ENCODE results near the gene LGALS3BP. TPM values are rescaled to one million over a fixed set of nuclear protein-coding genes. Genes with fewer than 3 reads are reported as not detected.

Gene LGALS3BP
- total RNA-seq, 1 donor from 2014 or later, result 499 TPM

DNA sequence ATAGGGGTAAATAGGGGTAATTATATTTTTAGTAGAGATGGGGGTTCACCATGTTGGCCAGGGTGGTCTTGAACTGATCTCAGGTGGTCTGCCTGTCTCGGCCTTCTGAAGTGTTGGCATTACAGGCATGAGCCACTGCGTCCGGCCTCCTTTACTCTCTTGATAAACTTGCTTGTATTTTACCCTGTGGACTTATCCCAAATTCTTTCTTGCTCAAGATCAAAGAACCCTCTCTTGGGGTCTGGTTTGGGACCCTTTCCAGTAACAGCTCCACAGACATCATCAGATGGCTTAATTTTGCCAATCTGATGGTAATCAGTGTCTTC is 38.6 kb upstream of the LGALS3BP start:
- DNase-seq, result no peak
- intact Hi-C loops (cut with DNase I), result no loop called here
- no peak for ATAC-seq (ENCODE audit: poor library complexity)

DNA sequence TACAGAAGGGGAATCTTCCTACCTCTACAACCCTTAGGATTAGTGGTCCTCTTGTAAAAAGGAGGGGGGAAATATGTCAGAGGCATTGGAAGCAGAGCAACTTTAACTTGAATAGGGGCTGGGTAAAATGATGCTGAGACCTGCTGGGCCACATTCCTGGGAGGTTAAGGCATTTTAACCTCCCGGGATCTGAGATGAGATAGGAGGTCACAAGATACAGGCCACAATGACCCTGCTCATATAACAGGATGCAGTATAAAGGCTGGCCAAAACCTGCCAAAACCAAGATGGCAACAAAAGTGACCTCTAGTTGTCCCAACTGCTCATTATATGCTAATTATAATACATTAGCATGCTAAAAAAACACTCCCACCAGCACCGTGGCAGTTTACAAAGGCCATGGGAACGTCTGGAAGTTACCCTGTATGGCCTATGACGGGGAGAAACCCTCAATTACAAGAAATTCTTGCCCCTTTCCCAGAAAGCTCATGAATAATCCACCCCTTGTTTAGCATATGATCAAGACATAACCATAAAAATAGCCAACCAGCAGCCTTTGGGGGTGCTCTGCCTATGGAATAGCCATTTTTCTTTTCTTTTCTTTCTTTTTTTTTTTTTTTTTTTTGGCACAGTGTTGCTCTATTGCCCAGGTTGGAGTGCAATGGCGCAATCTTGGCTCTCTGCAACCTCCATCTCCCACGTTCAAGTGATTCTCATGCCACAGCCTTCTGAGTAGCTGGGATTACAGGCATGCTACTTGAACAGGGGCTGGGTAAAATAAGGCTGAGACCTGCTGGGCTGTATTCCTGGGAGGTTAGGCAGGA is 38.0 kb upstream of the LGALS3BP start:
- intact Hi-C loops (cut with DNase I), result no loop called here
- ATAC-seq (ENCODE audit: poor library complexity) (no peak), DNase-seq (no peak)

DNA sequence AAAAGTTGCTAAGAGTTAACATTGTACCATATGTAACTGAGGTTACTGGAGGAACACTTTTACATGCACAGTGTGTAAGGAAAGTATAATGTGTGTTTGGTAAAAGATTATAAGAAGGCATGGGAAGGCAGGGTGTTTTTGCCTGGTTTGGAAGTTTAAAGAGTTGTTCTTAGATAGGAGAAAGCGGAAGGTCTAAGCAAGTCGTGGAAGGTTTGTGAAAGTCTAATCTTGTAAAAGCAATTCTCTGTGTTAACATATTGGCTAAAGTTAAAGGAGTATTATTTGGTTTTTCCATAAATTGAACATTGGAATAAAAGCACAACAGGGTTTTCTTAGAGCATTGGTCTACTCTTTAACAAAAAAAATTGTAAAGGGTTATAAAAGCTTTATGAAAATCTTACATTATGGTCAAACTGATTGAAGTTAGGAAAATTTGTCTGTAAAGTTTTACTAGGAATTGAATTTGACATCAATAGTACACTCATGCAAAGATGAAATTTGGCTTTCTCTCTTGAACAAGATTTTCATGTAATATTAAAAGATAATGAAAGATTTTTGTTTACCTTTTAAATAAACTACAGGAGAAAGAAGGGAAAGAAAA is 34.5 kb upstream of the LGALS3BP start:
- no peak for ATAC-seq (ENCODE audit: poor library complexity)
- DNase-seq, result no peak
- intact Hi-C loops (cut with DNase I), result no loop called here

DNA sequence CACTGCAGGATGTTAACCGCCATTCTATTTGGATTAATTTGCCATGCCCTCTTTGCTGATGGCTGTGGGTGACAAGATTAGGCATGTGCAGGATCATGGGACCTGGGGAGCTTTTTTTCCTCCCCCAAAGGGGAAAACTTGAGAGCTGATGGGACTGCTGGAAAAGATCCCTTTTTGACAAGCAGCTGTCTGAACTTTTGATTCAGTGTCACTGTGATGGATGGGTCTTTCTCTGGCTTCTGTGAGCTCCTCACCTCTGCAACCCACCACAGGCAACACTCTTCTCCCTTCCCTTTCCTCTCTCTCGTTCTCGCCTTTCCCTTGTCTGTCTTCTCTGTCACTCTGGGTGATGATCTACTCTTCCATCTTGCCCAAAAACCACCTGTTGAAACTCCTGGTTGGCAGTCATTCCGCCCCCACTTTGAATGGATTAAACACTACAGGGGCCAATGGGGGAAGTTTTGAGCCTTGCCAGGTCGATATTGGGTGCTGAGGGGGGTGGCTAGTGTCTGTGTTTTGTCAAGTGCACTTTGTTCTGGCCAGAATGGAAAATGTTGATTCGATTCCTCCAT is 32.9 kb upstream of the LGALS3BP start:
- ATAC-seq (ENCODE audit: poor library complexity) (no peak), DNase-seq (no peak)
- intact Hi-C loops (cut with DNase I), result no loop called here

DNA sequence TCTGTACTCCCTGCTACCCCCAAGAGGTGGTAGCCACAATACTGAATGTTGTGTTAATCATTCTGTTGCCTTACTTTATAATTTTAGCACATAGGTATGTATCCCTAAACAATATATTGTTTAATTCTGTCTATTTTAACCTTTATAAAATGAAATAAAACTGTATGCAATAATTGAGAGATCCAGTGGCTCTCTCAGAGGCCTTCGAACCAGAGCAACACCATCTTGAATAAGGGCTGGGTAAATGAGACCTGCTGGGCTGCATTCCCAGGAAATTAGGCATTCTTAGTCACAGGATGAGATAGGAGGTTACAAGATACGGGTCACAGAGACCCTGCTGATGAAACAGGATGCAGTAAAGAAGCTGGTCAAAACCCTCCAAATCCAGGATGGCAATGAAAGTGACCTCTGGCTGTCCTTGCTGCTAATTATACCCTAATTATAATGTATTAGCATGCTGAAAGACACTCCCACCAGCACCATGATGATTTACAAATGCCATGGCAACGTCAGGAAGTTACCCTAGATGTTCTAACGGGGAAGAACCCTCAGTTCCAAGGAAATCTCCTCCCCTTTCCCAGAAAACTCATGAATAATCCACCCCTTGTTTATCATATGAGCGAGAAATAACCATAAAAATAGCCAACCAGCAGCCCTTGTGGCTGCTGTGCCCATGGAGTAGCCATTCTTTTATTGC is 31.9 kb upstream of the LGALS3BP start:
- intact Hi-C loops (cut with DNase I), result no loop called here
- no peak for ATAC-seq (ENCODE audit: poor library complexity)

DNA sequence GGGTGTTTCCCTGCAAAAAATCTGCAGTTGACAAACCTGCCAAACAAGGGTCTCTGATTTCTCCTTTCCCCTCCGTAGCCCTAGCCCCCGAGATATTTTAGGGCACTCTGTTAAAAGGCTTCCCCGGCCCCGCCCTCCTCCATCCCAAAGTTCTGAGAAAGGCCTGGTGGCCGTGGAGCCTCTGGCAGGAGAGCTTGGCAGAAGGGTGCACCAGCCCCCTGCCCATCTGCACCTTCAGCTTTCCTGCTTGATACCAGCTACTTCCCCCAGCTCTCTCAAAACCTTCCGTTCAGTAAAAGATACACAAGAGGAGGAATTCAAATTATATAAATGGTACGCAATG is 30.6 kb upstream of the LGALS3BP start:
- intact Hi-C loops (cut with DNase I), result no loop called here
- ATAC-seq (ENCODE audit: poor library complexity), result no peak
- DNase-seq, result peak; percentile 40

More for the DNA sequence above, 31.9 kb upstream of the LGALS3BP start:
- DNase-seq, result no peak

DNA sequence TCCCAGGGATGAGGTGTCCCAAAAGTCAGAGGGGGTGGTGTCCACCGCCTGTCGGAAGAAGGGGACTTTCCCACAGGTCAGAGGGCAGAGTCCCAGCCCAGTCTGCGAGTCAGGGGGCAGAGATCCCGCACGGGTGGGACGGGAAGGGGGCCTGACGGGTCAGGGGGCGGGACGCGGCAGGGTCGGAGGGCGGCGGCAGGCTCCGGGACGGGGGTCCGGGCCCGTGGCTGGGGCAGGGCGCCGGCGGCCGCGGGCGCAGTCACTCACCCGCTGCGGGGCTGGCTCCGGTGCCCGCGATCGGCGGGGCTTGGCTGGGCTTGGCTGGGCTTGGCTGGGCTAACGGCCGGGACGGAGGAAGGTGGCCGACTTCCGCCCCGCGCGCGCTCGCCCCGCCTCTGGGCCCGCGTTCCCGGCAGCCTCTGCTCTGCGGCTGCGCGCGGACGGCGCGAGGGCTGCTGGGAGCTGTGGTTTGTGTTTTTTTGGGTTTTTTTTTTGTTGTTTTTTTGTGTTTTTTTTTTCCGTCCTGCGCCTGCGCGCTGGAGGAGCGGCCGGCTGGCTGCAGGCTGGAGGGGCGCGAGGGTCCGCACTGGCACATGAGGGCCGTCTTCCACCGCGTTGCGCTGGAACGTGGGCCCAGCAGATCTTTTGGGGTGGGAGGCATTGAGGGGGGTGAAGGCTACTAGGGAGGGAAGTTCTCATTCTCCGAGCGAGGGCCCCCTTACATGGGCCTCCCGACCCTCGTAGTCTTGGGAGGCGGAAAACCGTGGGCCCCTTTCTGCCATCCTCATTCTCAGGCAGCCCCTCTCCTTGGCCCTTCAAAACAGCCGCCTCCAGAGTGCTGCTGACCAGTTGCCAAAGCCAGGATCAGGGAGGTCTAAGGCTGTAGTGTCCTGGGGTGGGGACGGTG is 29.9 kb upstream of the LGALS3BP start, which contains the start of gene CANT1:
Gene CANT1, minus strand, starts transcription at position 368 of the 907 bp plus-strand sequence. CDS start 12,142 bp downstream, outside the sequence.
- intact Hi-C loops (cut with DNase I), result no loop called here
- ATAC-seq (ENCODE audit: poor library complexity), result peak; percentile 98
- peak; percentile 92 for DNase-seq

DNA sequence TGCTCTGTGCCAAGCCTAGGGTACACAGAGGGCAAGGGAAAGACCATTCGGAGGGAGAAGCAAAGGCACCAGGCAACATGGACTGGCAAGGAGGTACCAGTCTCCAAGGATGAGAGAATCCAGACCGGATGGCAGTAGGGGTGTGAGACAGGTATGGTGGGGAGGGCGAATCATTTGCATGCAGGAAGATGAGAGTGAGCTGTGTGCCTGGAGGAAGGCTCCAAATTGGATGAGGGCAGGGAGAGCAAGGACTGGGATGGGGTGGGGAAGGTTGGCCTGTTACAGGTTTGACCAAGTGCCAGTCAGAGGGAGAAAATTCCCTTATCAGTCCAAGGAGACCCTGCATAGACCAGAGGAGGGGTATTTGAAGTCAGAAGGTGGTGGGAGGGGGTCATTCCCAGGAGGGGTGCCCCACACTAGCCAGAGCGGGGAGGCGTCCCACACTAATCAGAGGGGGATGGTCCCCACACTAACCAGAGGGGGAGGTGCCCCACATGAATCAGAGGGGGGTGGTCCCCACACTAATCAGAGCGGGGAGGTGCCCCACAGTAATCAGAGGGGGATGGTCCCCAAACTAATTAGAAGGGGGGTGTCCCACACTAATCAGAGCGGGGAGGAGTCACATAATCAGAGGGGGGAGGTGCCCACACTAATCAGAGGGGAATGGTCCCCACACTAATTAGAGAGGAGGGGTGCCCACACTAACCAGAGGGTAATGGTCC is 29.1 kb upstream of the LGALS3BP start:
- ATAC-seq (ENCODE audit: poor library complexity), result no peak
- DNase-seq, result peak; percentile 33

DNA sequence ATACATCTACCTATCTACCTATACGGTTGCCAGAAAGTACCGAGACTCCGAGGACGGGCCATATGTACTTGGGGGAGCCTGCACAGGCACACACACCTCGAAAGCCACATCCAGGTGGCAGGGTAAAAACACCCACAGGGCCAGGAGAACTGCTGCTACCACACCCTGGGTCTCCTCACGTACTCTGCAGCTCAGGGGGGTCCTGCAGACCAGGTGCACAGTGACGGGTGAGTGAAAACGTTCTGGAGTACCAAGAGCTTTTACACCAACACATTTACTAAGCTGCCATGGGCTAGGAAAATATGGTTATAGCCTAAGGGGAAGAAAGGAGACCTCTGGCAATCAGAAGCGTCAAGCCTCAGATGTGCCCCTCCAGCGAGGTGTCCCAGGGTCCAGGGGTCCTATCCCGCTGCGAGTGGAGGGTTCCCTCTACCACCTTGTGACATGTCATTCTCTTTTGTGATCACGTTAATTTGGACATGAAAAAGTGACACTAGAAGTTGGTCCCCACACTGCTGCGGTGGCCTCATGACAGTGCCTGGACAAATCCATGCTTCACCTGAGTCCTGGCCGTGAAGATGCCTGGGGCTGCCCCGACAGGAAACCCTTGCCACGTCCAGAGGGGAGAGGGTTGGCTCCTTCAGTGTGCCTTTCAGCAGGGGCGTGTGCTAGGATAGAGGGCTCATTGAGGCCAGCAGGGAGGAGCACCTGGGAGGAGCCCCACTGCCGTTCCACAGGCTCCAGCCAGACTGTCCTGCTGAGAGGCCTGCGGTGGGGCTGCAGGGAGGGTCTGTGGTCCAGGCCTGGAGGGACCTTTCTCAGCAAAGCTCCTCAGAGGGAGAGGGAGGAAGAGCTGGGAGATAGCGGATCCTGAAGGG is 28.0 kb upstream of the LGALS3BP start:
- no peak for ATAC-seq (ENCODE audit: poor library complexity)
- intact Hi-C loops (cut with DNase I), result no loop called here
- DNase-seq, result peak; percentile 40

More for the DNA sequence above, 29.1 kb upstream of the LGALS3BP start:
- intact Hi-C loops (cut with DNase I), result no loop called here

DNA sequence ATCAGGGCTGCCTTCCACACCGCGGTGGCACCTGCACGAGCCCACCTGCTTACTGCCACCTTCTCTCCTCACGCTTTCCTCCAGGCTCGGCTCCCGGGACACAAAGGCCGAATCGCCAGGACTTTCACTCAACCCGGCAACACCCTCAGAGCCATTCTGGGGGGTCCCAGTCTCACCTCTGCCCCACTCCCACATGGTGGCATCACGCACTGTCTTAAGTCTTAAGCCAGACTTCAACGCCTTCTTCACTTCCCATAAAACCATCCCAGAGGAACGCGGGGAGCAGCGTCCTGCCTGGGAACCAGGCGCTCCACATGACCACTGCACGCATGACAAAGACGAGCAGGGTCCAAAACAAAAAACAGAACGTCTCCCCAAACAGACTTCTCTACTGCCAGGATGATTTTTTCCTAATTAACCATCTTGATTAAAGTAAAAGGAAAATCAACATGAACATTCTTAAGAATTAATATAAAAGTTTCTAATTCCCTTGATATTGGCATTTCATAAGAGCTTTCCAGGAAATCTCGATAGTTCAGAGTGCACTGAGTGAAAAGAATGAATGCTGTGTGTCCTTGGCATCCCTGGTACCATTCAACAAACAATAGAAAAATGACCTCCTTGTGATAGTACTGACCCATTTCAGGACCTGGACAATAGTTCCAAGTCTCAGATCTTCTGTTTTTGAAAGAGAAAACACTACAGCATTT is 27.2 kb upstream of the LGALS3BP start:
- ATAC-seq (ENCODE audit: poor library complexity) (no peak), DNase-seq (no peak)
- intact Hi-C loops (cut with DNase I), result no loop called here

DNA sequence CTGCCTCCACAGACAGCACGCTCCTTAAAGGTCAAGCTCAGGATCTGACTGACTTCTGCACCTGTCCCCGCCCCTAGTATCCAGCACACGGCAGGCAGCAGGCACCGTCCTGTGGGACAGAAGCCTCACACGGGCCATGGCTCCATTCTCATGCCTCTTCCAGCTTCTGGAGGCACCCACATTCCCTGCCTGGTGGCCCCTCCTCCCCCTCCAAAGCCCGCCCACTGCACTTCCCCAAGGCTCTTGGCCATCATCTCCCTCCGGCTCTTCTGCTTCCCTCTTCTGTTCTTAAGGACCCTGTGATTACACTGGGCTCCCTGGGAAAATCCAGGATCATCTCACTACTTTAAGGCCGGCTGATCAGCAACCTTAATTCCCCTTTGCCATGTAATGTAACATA is 26.3 kb upstream of the LGALS3BP start:
- DNase-seq (peak; percentile 38), ATAC-seq (ENCODE audit: poor library complexity) (no peak)
- intact Hi-C loops (cut with DNase I), result no loop called here

DNA sequence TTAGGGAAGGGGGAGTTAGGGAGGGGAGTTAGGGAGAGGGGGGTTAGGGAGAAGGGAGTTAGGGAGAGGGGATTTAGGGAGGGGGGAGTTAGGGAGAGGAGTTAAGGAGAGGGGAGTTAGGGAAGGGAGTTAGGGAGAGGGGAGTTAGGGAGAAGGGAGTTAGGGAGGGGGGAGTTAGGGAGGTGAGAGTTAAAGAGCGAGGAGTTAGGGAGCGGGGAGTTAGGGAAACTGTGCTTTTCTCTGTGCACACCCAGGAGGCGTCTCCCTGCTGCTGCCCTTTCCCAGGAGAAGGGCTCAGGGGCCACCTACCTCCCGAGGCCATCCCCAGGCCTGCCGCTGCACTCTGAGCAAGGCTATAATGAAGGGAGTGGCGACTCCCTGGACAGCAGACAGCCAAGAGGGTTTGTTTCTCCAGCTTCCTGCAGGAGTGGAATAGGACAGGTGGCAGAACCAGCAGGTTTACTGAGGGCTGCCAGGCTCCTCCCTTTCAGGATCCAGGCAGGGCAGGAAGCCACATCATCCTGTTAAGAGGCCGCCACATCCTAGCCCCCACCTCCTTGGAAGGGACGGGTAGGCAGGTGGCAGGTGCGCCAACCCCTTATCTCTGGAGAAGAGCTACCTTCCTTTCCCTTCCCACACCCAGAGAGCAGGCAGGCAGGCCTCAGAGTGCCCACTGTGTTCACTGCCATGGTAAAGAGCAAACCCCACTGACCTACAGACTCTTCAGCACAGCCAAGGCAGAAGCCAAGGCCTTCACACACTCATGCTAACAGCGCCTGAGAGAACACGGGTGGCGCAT is 25.5 kb upstream of the LGALS3BP start:
- ATAC-seq (ENCODE audit: poor library complexity) (no peak), DNase-seq (no peak)
- intact Hi-C loops (cut with DNase I), result no loop called here

DNA sequence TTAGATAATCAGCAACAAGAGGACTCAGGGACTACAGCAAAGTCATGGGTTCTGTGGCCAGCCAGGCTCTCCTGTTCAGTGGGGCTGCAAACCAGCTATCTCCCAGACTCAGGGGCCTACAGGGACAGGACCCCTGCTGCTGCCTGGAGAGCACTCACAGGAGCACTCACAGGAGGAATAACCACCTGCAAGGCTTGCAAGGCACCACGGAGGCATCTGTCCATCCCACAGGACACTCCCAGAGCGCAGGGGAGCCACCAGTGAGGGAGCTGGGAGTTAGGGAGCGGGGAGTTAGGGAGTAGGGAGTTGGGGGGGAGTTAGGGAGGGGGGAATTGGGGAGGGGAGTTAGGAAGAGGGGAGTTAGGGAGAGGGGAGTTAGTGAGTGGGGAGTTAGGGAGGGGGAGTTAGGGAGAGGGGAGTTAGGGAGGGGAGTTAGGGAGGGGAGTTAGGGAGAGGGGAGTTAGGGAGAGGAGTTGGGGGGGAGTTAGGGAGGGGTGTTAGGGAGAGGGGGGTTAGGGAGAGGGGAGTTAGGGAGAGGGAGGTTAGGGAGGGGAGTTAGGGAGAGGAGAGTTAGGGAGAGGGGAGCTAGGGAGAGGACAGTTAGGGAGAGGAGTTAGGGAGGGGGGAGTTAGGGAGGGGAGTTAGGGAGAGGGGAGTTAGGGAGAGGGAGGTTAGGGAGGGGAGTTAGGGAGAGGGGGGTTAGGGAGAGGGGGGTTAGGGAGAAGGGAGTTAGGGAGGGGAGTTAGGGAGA is 24.1 kb upstream of the LGALS3BP start:
- DNase-seq (no peak), ATAC-seq (ENCODE audit: poor library complexity) (no peak)
- intact Hi-C loops (cut with DNase I), result no loop called here

DNA sequence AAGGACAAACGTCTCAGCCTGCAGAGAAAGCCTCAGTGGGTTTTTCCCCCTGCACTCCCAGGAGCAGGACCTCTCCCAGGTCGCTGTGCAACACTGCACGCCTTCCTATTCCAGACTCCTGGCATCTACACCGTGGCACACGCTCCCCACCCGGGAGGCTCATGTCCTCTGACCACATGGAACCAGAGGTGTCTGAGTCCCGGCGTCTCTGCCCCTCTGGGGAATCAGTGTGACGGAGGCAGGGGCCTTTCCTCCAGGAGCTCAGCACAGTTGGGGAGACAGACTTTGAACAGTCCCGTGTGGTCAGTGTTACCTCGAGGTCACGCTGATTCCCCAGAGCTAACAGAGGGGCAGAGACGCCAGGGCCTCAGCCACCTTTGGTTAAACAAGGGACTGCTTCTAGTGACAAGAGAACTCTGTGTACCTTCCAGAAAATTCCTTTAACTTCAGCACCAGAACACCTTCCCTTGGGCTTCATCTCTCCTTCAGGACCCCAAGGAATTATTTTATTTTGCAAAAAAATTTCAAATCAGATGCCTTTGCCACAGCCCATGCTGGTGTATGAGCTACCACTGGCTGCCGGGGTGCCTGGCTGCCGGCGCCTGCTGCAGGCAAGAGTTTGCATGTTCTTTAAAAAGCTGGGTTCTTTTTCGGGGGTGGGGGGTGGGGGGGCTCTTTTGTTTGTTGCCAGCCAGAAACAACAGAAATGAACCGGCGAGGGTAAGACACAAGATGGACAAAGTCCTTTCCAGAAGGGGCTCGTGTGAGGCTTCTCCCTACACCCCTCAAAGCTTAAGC is 23.3 kb upstream of the LGALS3BP start:
- DNase-seq (peak; percentile 40), ATAC-seq (ENCODE audit: poor library complexity) (no peak)
- intact Hi-C loops (cut with DNase I), result no loop called here
